SK-N-SH treated with all-trans-retinoic acid at 6 μM for 48 hours (cell line): ENCODE data around the gene KREMEN1.

ENCODE experiments used
- ARNTL ChIP-seq: fragments of 450-650 bp; formaldehyde crosslinking; IDR thresholded peaks from 2 replicates; pipeline ENCODE4 v1.5.0; 2020; ENCODE audit warnings: low read depth, mild to moderate bottlenecking, moderate library complexity, borderline replicate concordance
- BACH2 ChIP-seq: fragments of 250-450 bp; sonication (Bioruptor Pico); IDR thresholded peaks from 2 replicates; pipeline ENCODE4 v1.9.0; 2021; ENCODE audit warnings: mild to moderate bottlenecking, borderline replicate concordance
- ISL1 ChIP-seq: fragments of 250-450 bp; sonication (Bioruptor Pico); IDR thresholded peaks from 2 replicates; pipeline ENCODE4 v2.1.2; 2022; ENCODE audit warnings: mild to moderate bottlenecking, moderate library complexity
- RARB ChIP-seq: fragments of 250-450 bp; sonication (Bioruptor Pico); IDR thresholded peaks from 2 replicates; pipeline ENCODE4 v1.8.0; 2021; ENCODE audit warnings: mild to moderate bottlenecking, moderate library complexity
- TOX ChIP-seq: fragments of 250-450 bp; sonication (Bioruptor Pico); IDR thresholded peaks from 2 replicates; pipeline ENCODE4 v1.8.0; 2021; ENCODE audit warnings: mild to moderate bottlenecking, moderate library complexity, borderline replicate concordance
- ZFP3 ChIP-seq: fragments of 250-450 bp; sonication (Bioruptor Pico); IDR thresholded peaks from 2 replicates; pipeline ENCODE4 v1.5.0; 2020; ENCODE audit warnings: mild to moderate bottlenecking, moderate library complexity
- ZFP30 ChIP-seq: fragments of 450-650 bp; formaldehyde crosslinking; IDR thresholded peaks from 2 replicates; pipeline ENCODE4 v1.5.0; 2022; ENCODE audit warnings: mild to moderate bottlenecking, moderate library complexity
- ZNF565 ChIP-seq: fragments of 450-650 bp; formaldehyde crosslinking; conservative IDR thresholded peaks from 2 replicates; pipeline ENCODE4 v1.5.0; 2020; ENCODE audit warnings: low read depth, mild to moderate bottlenecking, moderate library complexity
- ZNF70 ChIP-seq: fragments of 450-650 bp; formaldehyde crosslinking; IDR thresholded peaks from 2 replicates; pipeline ENCODE4 v1.5.0; 2020; ENCODE audit warnings: mild to moderate bottlenecking, moderate library complexity
- ZNF8 ChIP-seq: fragments of 450-650 bp; formaldehyde crosslinking; IDR thresholded peaks from 2 replicates; pipeline ENCODE4 v1.5.0; 2020; ENCODE audit warnings: mild to moderate bottlenecking, moderate library complexity
- TF ChIP-seq, protein P1 (sequence below): fragments of 250-450 bp; sonication (Bioruptor Pico); IDR thresholded peaks from 2 replicates; pipeline ENCODE4 v1.8.0; 2021; ENCODE audit warnings: low read depth, mild to moderate bottlenecking, moderate library complexity, borderline replicate concordance
- TF ChIP-seq, protein P2 (sequence below): fragments of 250-450 bp; sonication (Bioruptor Pico); IDR thresholded peaks from 2 replicates; pipeline ENCODE4 v1.5.1; 2021; ENCODE audit warnings: mild to moderate bottlenecking, moderate library complexity
- TF ChIP-seq, protein P3 (sequence below): fragments of 250-450 bp; sonication (Bioruptor Pico); IDR thresholded peaks from 2 replicates; pipeline ENCODE4 v1.5.0; 2020; ENCODE audit warnings: mild to moderate bottlenecking, moderate library complexity
- TF ChIP-seq, protein P4 (sequence below): fragments of 250-450 bp; sonication (Bioruptor Pico); IDR thresholded peaks from 2 replicates; pipeline ENCODE4 v1.8.0; 2020; ENCODE audit warnings: mild to moderate bottlenecking, moderate library complexity, borderline replicate concordance

DNA sequence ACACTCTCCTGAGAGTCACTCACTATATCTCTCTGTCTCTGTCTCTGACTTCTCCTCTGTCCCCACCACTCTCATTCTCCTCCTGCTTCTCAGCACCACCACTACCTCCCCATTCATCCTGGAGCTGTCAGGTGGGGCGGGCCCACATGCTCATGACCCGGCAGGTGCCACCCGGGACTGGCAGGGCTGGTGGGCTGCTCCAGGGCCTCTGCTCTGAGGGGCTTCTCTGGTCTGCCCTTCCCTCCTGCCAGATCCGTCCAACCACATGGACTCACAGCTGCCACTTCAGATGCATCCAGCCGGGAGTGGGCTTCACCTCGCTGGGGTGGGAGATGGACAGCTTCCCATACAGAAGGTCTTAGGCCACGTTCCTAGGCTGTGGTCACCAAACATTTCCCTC lies 128.1 kb downstream of the KREMEN1 start:
- no peak for TF ChIP-seq RARB
- TF ChIP-seq, protein P1, sequence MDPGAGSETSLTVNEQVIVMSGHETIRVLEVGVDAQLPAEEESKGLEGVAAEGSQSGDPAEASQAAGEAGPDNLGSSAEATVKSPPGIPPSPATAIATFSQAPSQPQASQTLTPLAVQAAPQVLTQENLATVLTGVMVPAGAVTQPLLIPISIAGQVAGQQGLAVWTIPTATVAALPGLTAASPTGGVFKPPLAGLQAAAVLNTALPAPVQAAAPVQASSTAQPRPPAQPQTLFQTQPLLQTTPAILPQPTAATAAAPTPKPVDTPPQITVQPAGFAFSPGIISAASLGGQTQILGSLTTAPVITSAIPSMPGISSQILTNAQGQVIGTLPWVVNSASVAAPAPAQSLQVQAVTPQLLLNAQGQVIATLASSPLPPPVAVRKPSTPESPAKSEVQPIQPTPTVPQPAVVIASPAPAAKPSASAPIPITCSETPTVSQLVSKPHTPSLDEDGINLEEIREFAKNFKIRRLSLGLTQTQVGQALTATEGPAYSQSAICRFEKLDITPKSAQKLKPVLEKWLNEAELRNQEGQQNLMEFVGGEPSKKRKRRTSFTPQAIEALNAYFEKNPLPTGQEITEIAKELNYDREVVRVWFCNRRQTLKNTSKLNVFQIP = no peak
- no peak for TF ChIP-seq BACH2 (CRISPR knock-in tag)
- no peak for TF ChIP-seq ZNF70 (CRISPR knock-in tag)
- TF ChIP-seq, protein P2, sequence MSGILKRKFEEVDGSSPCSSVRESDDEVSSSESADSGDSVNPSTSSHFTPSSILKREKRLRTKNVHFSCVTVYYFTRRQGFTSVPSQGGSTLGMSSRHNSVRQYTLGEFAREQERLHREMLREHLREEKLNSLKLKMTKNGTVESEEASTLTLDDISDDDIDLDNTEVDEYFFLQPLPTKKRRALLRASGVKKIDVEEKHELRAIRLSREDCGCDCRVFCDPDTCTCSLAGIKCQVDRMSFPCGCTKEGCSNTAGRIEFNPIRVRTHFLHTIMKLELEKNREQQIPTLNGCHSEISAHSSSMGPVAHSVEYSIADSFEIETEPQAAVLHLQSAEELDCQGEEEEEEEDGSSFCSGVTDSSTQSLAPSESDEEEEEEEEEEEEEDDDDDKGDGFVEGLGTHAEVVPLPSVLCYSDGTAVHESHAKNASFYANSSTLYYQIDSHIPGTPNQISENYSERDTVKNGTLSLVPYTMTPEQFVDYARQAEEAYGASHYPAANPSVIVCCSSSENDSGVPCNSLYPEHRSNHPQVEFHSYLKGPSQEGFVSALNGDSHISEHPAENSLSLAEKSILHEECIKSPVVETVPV (CRISPR knock-in tag) = no peak
- TF ChIP-seq ZFP3 (CRISPR knock-in tag) = no peak
- no peak for TF ChIP-seq ISL1 (CRISPR knock-in tag)
- TF ChIP-seq TOX (CRISPR knock-in tag) = no peak
- no peak for TF ChIP-seq ARNTL (CRISPR knock-in tag)
- no peak for TF ChIP-seq ZNF565 (CRISPR knock-in tag)
- no peak for TF ChIP-seq ZNF8 (CRISPR knock-in tag)
- TF ChIP-seq, protein P3, sequence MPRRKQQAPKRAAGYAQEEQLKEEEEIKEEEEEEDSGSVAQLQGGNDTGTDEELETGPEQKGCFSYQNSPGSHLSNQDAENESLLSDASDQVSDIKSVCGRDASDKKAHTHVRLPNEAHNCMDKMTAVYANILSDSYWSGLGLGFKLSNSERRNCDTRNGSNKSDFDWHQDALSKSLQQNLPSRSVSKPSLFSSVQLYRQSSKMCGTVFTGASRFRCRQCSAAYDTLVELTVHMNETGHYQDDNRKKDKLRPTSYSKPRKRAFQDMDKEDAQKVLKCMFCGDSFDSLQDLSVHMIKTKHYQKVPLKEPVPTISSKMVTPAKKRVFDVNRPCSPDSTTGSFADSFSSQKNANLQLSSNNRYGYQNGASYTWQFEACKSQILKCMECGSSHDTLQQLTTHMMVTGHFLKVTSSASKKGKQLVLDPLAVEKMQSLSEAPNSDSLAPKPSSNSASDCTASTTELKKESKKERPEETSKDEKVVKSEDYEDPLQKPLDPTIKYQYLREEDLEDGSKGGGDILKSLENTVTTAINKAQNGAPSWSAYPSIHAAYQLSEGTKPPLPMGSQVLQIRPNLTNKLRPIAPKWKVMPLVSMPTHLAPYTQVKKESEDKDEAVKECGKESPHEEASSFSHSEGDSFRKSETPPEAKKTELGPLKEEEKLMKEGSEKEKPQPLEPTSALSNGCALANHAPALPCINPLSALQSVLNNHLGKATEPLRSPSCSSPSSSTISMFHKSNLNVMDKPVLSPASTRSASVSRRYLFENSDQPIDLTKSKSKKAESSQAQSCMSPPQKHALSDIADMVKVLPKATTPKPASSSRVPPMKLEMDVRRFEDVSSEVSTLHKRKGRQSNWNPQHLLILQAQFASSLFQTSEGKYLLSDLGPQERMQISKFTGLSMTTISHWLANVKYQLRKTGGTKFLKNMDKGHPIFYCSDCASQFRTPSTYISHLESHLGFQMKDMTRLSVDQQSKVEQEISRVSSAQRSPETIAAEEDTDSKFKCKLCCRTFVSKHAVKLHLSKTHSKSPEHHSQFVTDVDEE (CRISPR knock-in tag) = no peak
- TF ChIP-seq, protein P4, sequence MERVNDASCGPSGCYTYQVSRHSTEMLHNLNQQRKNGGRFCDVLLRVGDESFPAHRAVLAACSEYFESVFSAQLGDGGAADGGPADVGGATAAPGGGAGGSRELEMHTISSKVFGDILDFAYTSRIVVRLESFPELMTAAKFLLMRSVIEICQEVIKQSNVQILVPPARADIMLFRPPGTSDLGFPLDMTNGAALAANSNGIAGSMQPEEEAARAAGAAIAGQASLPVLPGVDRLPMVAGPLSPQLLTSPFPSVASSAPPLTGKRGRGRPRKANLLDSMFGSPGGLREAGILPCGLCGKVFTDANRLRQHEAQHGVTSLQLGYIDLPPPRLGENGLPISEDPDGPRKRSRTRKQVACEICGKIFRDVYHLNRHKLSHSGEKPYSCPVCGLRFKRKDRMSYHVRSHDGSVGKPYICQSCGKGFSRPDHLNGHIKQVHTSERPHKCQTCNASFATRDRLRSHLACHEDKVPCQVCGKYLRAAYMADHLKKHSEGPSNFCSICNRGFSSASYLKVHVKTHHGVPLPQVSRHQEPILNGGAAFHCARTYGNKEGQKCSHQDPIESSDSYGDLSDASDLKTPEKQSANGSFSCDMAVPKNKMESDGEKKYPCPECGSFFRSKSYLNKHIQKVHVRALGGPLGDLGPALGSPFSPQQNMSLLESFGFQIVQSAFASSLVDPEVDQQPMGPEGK = no peak
- TF ChIP-seq ZFP30 (CRISPR knock-in tag) = no peak
